Retinal pigment epithelial cell (primary cell): ENCODE data around the gene AGFG2.

ENCODE experiments used
- DNase-seq: peaks from one replicate; pipeline ENCODE4 v3.0.0-alpha.2; 2010; ENCODE audit warnings: low read depth
- H3K4me3 ChIP-seq: 2 replicates; pipeline ENCODE4 v1.5.1; 2011; ENCODE audit warnings: mild to moderate bottlenecking, low read length, control low read depth, moderate library complexity
- TF ChIP-seq, protein P1 (sequence below): conservative IDR thresholded peaks from 2 replicates; pipeline ENCODE4 v1.5.1; 2011; ENCODE audit warnings: low read depth, low read length, control low read depth, inconsistent platforms

The AGFG2 gene

DNA sequence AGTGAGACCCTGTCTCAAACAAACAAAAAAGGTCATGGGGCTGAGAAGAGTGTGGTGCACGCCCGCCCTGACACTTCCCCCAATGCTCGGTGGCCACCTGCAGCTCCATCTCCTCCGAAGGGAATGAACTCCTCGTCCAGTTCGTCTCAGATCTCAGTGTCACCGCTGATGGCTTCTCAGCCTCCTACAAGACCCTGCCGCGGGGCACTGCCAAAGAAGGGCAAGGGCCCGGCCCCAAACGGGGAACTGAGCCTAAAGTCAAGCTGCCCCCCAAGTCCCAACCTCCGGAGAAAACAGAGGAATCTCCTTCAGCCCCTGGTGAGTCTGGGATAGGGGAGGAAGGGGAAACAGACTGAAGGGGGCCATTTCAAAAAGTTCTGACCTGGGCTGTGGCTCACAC lies 67.3 kb downstream of the AGFG2 start:
- H3K4me3 ChIP-seq = no peak overlapping the region
- TF ChIP-seq, protein P1, sequence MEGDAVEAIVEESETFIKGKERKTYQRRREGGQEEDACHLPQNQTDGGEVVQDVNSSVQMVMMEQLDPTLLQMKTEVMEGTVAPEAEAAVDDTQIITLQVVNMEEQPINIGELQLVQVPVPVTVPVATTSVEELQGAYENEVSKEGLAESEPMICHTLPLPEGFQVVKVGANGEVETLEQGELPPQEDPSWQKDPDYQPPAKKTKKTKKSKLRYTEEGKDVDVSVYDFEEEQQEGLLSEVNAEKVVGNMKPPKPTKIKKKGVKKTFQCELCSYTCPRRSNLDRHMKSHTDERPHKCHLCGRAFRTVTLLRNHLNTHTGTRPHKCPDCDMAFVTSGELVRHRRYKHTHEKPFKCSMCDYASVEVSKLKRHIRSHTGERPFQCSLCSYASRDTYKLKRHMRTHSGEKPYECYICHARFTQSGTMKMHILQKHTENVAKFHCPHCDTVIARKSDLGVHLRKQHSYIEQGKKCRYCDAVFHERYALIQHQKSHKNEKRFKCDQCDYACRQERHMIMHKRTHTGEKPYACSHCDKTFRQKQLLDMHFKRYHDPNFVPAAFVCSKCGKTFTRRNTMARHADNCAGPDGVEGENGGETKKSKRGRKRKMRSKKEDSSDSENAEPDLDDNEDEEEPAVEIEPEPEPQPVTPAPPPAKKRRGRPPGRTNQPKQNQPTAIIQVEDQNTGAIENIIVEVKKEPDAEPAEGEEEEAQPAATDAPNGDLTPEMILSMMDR = no peak
- DNase-seq = no peak

DNA sequence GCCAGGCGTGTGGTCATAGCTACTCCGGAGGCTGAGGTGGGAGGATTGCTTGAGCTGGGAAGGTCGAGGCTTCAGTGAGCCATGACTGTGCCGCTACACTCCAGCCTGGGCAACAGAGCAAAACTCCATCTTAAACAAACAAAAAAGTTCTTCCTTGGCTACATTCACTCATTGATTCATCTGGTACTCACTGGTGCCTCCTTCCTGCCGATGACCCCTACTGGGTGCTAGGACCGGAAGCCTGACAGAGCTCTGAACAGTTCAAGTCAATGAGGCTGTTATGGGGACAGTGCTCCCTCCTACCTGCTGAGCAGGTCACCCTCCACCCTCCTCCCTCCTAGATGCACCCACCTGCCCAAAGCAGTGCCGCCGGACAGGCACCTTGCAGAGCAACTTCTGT lies 68.1 kb downstream of the AGFG2 start:
- TF ChIP-seq, protein P1 = no peak
- H3K4me3 ChIP-seq = no peak overlapping the region
- no peak for DNase-seq

DNA sequence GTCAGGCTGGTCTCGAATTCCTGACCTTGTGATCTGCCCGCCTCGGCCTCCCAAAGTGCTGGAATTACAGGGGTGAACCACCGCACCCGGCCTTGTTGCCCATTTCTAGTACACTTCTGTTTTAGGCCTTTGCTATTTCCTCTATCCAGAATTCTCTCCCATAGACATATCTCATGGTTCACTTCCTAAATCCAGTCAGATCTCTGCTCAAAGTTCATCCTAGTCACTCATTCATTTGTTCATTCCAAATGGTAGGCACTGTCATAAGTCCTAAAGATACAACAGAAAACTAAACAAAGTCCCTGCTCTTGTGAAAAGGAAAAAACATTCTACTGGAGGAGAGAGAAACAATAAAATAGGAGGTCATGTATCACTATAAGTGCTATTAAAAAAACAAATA lies 71.0 kb downstream of the AGFG2 start:
- no peak overlapping the region for H3K4me3 ChIP-seq
- TF ChIP-seq, protein P1 = no peak
- DNase-seq = no peak

DNA sequence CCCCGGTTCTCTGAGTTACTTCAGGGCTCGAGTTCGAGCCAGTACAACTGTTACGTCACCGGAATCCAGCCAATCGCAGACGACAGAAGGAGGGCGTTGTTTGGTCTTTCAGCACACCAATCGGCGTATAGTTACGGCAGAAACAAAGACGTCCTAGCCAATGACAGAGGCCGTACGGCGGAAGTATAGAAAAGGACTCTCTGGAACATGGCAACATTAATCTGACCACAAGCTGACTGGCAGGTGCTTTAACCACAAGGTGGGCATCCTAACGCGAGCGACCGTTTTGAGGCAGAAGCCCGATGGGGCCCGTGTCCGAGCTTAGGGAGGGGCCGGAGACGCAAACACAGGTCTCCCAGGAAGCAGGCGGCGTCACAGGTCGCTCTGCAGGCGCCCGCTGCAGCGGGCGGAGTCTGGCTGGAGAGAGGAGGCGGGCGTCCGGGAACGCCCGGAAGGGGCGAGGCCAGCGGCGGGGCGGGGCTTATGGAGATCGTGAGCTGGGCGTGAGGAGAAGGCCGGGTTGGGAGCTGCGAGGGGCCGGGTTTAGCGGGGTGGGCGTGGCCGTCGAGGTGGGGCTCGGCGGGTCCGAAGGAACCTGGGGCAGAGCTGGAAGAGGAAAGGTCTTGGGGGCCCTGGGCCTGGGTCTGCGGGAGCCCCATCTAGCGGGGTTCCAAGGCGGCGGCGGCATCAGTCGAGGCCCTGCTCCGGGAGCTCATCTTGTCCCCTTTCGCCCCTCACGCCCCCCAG lies 73.2 kb downstream of the AGFG2 start, which contains the start of gene MOSPD3:
Gene MOSPD3 (plus strand): TSS at position 558 of the 747 bp plus-strand sequence. CDS start 252 bp downstream, outside the sequence.
- peak within 1 kb of the TSS; percentile 81 for H3K4me3 ChIP-seq
- DNase-seq = peak; percentile 99
- TF ChIP-seq, protein P1 = no peak

DNA sequence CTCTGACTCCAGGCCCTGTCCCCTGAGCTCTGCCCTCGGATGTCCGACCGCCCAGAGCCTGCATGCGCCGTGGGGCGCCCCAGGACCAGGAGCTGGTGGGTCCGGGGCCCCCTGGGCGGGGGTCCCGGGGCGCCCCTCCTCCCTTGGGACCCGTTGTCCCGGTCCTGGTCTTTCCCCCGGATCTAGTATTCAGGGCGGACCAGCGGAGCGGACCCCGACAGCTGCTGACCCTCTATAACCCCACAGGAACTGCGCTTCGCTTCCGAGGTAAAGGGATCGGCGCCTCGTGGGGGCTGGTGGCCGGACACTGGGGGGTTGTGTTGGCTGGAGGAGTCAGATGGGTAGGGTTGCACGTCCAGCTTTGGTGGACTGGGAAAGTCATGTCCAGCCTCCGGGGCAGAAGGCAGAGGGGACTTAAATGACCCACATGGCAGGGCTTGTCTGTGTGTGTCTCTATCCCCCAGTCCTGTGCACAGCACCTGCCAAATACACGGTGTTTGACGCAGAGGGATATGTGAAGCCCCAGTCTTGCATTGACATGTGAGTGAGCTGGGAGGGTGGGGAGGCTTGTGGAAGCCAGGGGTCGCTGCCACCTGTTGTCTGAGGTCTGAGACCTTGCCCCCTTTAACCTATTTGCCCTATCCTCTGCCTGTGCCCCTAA lies 73.9 kb downstream of the AGFG2 start:
- no peak for DNase-seq
- H3K4me3 ChIP-seq = peak overlapping the region; percentile 81

DNA sequence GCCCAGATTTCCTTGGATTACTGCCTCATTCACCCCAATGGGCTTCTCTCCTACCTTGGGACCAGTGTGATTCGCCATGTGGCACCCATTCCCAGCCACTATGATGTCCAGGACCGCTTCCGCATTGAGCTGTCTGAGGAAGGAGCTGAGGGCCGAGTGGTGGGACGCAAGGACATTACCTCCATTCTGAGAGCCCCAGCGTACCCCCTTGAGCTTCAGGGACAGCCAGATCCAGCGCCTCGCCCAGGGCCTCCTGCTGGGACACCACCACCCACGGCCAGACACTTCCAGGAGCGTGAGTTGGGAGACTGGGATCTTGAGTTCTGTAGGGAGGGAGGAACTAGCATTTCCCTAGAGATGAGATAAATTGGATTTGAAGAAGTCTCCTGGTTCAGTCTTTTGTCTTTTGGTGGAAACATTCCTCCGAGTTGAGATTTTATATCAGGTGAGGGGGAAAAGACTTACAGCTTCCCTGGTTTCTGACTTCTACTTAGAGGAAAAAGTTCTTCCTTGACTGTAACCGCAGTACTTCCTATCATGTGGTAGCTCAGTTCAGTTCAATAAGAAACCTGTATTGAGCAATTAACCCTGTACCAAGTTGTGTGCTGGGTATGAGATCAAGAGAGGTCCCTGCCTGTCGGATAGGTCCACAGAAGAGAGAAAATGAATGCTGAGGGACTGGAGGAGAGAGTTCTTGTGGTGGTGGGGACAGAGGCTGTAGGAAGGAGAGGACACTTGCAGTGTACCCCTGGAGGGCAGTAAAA lies 74.6 kb downstream of the AGFG2 start:
- H3K4me3 ChIP-seq = peak overlapping the region; percentile 81
- TF ChIP-seq, protein P1 = no peak

More for the DNA sequence above, 73.9 kb downstream of the AGFG2 start:
- TF ChIP-seq, protein P1 = peak; percentile 44

More for the DNA sequence above, 74.6 kb downstream of the AGFG2 start:
- no peak for DNase-seq
